ENCODE results near the gene BAG3. TPM values are rescaled to one million over a fixed set of nuclear protein-coding genes. Genes with fewer than 3 reads are reported as not detected.

BAG3 gene
- total RNA-seq, 1 experiment from 2014 or later: 57.6 TPM

GRCh38 chr10:119713744-119714483 lies 62.7 kb downstream of the BAG3 start:
- Histone ChIP-seq H3K4me3 (ENCODE audit: low read depth, low read length, poor library complexity, severe bottlenecking) (no peak overlapping the region), H3K27me3 (replicated peaks; ENCODE audit: insufficient read depth, low read depth, low read length, poor library complexity) (no peaks in the 10 kb centered on the region), H3K36me3 (ENCODE audit: insufficient read depth, low read length, poor library complexity, severe bottlenecking) (no peaks in the 10 kb centered on the region), H3K9me3 (ENCODE audit: low read depth, low read length, poor library complexity, severe bottlenecking) (peaks cover 4% of the 10 kb centered on the region), H3K27ac (ENCODE audit: low read depth, low read length, poor library complexity, severe bottlenecking) (no peak overlapping the region), H3K4me1 (ENCODE audit: insufficient read depth, low read length, poor library complexity, severe bottlenecking) (no peaks in the 10 kb centered on the region)
- TF ChIP-seq CTCF (conservative IDR thresholded peaks at IDR 0.05; ENCODE audit: low read depth, low read length): no peak
- TF ChIP-seq EZH2 (IDR thresholded peaks at IDR 0.05; ENCODE audit: borderline replicate concordance, low read depth, low read length, poor library complexity, severe bottlenecking): no peak
- DNase-seq (ENCODE audit: low spot score): no peak
- CTCF ChIA-PET: no interaction called here
- POLR2A ChIA-PET (ENCODE audit: low non-redundant PET): interaction anchor here (0.6 kb wide), 1 partner anchor 140 kb away, joined by 3 read pairs; no protein-coding TSS in a partner anchor
- intact Hi-C loops (cut with micrococcal nuclease; ENCODE audit: unreplicated experiment): no loop called here
- BruUV-seq (replicated peaks): no TSS peak

- POLR2A ChIA-PET (ENCODE audit: low non-redundant PET): no interaction called here
Observed at GRCh38 chr10:119714484-119714816, 63.3 kb downstream of the BAG3 start.

GRCh38 chr10:119715628-119716505 lies 64.7 kb downstream of the BAG3 start:
- no TSS peak for BruUV-seq (replicated peaks)
- ChIA-PET POLR2A (ENCODE audit: low non-redundant PET) (no interaction called here), CTCF (no interaction called here)

More at GRCh38 chr10:119714484-119714816, 63.3 kb downstream of the BAG3 start:
- Histone ChIP-seq H3K27me3 (replicated peaks; ENCODE audit: insufficient read depth, low read depth, low read length, poor library complexity) (no peaks in the 10 kb centered on the region), H3K36me3 (ENCODE audit: insufficient read depth, low read length, poor library complexity, severe bottlenecking) (no peaks in the 10 kb centered on the region), H3K27ac (ENCODE audit: low read depth, low read length, poor library complexity, severe bottlenecking) (no peak overlapping the region), H3K4me3 (ENCODE audit: low read depth, low read length, poor library complexity, severe bottlenecking) (no peak overlapping the region), H3K4me1 (ENCODE audit: insufficient read depth, low read length, poor library complexity, severe bottlenecking) (no peaks in the 10 kb centered on the region), H3K9me3 (ENCODE audit: low read depth, low read length, poor library complexity, severe bottlenecking) (peaks cover 4% of the 10 kb centered on the region)
- CTCF ChIA-PET: no interaction called here
- no TSS peak for BruUV-seq (replicated peaks)
- TF ChIP-seq EZH2 (IDR thresholded peaks at IDR 0.05; ENCODE audit: borderline replicate concordance, low read depth, low read length, poor library complexity, severe bottlenecking): no peak
- no peak for TF ChIP-seq CTCF (conservative IDR thresholded peaks at IDR 0.05; ENCODE audit: low read depth, low read length)
- intact Hi-C loops (cut with micrococcal nuclease; ENCODE audit: unreplicated experiment): no loop called here
- DNase-seq (ENCODE audit: low spot score): no peak

More at GRCh38 chr10:119715628-119716505, 64.7 kb downstream of the BAG3 start:
- H3K9me3 ChIP-seq (ENCODE audit: low read depth, low read length, poor library complexity, severe bottlenecking): peaks cover under 1% of the 10 kb centered on the region
- H3K27me3 ChIP-seq (replicated peaks; ENCODE audit: insufficient read depth, low read depth, low read length, poor library complexity): no peaks in the 10 kb centered on the region
- intact Hi-C loops (cut with micrococcal nuclease; ENCODE audit: unreplicated experiment): no loop called here
- H3K4me1 ChIP-seq (ENCODE audit: insufficient read depth, low read length, poor library complexity, severe bottlenecking): no peaks in the 10 kb centered on the region
- DNase-seq (ENCODE audit: low spot score): no peak
- H3K27ac ChIP-seq (ENCODE audit: low read depth, low read length, poor library complexity, severe bottlenecking): no peak overlapping the region
- no peak overlapping the region for H3K4me3 ChIP-seq (ENCODE audit: low read depth, low read length, poor library complexity, severe bottlenecking)
- TF ChIP-seq EZH2 (IDR thresholded peaks at IDR 0.05; ENCODE audit: borderline replicate concordance, low read depth, low read length, poor library complexity, severe bottlenecking) (no peak), CTCF (conservative IDR thresholded peaks at IDR 0.05; ENCODE audit: low read depth, low read length) (no peak)
- no peaks in the 10 kb centered on the region for H3K36me3 ChIP-seq (ENCODE audit: insufficient read depth, low read length, poor library complexity, severe bottlenecking)
